Hematopoietic multipotent progenitor cell treated with erythropoietin and hydrocortisone succinate and interleukin-3 and kit ligand, for 15 days (in vitro differentiated cells): ENCODE data around the gene HINFP.
A peak's percentile ranks its signal among the peaks of the same experiment; 100 is the strongest.
"Not testable (repeated sequence)": the region's sequence is repeated elsewhere in the genome, so short reads cannot be mapped to it uniquely, and the experiment has no call there.

Experiments
- DNase-seq: peaks from one replicate; pipeline ENCODE4 v3.0.0-alpha.2; 2015; ENCODE audit warnings: low spot score

Gene HINFP

DNA sequence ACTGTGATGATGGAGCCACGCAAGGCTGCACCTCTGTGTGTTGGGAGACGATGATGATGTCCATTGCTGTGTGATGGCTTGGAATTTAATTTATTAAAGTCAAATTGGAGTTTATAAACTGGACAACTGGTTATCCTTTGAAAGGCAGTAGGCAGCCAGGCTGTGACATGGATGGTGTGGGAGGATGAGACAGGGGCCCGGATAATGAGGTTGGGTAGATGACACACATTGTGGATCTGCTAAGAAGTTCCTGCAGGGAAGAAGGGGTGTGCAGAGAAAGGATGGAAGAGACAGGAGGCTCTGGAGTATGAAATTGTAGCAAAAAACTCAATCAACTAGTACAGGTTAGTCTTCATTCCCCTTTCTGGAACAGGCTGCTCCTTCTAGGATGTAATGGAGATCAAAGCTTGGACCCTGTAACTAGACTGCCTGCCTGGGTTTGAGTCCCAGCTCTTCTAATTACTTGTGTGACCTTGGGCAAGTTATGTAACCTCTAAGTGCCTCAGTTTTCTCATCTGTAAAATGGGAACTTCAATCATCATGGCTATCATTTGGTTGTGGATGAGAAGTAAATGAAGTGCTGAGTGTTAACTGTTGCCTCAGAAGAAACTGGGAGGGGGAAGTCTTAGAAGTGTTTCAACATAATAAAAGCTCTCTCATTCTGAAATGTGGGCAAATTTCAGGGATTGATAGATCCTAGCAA lies 4.2 kb upstream of the HINFP start:
- no peak for DNase-seq

GRCh38 chr11:119118227-119118626 lies 3.2 kb upstream of the HINFP start:
- DNase-seq, result no peak

GRCh38 chr11:119118946-119119345 lies 2.4 kb upstream of the HINFP start:
- no peak for DNase-seq

- no peak for DNase-seq
These were observed 757 bp upstream of the HINFP start for GRCh38 chr11:119120639-119121007.

DNA sequence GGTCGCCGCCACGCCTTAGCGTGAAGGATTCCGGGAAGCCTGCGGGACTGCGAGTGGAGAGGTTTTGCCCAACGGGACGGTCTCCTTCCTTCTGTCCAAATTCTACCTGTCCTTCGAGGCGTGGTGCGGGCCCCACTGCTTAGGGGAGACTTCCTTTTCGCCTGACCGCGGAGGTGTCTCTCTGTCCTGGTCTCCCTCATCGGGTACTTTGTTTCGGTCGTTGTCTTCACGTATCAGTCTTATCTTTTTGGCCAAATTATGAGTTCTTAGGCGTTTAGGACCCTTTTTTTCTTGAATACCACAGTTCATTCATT lies 388 bp downstream of the HINFP start:
- DNase-seq, result no peak

DNA sequence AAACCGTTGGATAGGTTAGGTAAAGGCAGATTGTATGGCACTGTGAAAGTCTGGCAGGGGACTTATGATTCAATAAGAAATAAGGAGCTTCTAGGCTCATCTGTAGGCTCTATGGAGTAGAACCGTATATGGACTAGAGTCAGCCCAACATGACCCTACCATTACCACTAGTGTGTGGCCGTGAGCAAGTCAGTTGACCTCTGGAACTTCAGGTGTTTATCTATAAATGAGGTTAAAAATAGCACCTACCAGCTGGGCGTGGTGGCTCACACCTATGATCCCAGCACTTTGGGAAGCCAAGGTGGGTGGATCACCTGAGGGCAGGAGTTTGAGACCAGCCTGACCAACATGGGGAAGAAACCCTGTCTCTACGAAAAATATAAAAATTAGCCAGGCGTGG lies 4.4 kb downstream of the HINFP start:
- DNase-seq, result no peak

GRCh38 chr11:119126675-119127268 lies 5.4 kb downstream of the HINFP start:
- DNase-seq, result no peak

DNA sequence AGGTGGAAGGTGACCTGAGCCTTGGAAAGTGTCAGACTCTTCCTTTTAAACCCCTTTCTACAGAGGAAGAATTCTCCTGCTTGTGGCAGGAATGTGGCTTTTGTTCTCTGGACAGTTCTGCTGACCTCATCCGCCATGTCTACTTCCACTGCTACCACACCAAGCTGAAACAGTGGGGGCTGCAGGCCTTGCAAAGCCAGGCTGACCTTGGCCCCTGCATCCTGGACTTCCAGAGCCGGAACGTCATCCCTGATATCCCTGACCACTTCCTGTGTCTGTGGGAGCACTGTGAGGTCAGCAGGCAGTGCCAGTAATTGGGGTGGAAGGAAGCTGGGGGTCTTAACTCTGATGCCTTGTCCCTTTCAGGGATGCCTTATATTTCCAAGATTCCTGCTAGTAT lies 9.3 kb downstream of the HINFP start:
- DNase-seq, result no peak

- peak; percentile 37 for DNase-seq
These were observed 13.1 kb downstream of the HINFP start for GRCh38 chr11:119134389-119134978.

DNA sequence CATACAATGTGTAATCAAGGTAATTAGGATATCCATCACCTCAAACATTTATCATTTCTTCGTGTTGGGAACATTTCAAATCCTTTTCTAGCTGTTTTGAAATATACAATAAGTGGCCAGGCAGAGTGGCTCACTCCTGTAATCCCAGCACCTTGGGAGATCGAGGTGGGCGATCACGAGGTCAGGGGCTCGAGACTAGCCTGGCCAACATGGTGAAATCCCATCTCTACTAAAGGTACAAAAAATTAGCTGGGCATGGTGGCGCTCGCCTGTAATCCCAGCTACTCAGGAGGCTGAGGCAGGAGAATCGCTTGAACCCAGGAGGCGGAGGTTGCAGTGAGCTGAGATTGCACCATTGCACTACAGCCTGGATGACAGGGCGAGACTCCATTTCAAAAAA lies 17.9 kb downstream of the HINFP start:
- DNase-seq, result not testable (repeated sequence)

DNA sequence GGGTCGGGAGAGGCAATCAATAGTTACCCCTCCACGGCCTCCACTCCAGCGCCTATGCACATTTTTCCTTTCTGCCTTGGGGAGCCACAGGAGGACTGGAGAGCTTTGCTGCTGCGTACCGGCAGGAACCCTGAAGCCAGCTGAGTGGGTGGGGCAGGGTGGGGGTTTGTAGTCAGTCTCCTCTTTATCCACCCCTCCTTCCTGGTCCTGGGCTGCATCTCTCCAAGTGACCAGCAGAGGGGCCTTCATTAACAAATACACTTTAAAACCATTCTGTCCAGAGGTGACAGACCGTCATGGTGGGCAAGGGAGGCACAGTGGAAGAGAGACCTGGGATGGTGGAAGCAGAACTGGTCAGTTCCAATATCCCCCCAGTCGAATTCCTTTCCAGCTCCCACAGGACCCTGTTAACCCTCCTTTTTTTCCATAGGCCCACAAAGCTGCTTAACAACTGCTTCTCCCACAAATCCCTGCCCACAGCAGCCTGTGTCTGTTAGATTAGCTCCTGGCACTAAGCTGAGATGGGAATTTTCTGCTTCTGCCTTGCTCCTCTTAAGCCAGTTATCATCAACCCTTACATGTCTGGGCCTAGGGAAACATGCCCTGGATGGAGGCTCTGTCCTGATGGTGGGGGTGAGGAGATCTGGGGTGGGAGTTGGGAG lies 23.6 kb downstream of the HINFP start:
- DNase-seq, result peak; percentile 60

- no peak for DNase-seq
These were observed 24.2 kb downstream of the HINFP start for GRCh38 chr11:119145551-119145950.

GRCh38 chr11:119147604-119148333 lies 26.4 kb downstream of the HINFP start:
- no peak for DNase-seq

DNA sequence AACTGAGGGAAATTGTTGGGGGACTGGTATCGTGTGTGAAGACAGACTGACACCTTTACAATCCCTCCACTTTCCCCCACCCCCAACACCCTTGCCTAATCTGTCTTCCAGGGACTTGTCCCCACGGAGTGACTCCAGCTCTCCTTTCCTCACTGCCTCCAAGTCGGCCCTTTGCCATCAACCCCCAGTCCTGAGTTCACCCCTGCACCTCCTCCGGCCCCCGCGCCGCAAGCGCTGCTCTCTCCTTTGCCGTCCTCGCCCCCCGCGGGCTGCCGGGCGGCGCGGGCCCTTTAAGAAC lies 27.3 kb downstream of the HINFP start:
- DNase-seq, result no peak

DNA sequence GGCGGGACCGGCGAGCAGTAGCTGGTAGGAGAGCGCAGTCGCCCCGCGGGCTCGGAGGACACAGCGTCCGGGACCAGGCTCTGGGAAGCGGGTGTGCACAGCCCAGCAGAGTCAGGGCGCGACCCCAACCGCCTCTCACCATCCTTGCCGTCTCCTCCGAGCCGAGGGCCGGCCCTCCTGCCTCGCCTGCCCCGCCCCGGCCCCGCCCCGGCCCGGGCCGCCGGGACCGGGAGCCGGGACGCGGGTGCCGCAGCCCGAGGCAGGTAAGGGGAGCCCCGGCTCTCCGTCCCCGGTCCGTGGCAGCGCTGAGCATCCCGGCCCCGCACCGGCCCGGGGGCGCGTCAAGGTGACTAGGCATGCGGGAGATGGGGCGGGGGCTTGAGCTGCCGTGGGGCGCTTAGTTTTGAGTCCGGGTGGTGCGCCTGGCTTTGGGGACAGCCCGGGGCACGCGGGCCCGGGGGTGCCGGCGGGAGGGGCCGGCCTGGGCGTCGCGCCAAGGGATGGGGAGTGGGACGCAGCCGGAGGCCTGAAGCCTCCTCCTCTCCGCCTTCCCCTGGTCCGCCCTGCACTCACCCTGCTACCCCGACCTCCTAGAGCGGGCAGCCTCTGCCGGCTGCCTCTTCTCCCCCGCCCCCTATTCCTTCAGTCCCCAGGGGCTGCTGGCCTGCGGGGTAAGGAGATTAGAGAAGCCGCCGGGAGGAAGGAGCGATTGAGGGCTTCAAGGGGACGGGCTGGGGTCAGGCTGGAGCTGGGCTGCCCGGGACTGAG lies 27.8 kb downstream of the HINFP start, which contains the start of gene ABCG4:
TSS of gene ABCG4 (plus strand) at position 35 of the 768 bp plus-strand sequence. CDS start 914 bp downstream, outside the sequence.
- DNase-seq, result no peak

DNA sequence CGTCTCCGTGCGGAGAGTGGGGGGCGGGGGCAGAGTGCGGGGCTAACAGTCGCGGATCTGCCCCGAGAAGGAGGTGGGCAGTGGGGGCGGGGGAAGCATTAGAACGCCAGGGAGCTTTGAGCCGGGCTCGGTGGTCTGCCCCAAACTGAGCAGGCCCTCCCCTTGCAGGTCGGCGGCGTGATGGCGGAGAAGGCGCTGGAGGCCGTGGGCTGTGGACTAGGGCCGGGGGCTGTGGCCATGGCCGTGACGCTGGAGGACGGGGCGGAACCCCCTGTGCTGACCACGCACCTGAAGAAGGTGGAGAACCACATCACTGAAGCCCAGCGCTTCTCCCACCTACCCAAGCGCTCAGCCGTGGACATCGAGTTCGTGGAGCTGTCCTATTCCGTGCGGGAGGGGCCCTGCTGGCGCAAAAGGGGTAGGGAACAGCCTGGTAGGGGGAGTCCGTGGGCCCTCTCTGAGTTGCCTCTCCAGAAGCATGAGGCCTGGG lies 28.5 kb downstream of the HINFP start:
- no peak for DNase-seq

DNA sequence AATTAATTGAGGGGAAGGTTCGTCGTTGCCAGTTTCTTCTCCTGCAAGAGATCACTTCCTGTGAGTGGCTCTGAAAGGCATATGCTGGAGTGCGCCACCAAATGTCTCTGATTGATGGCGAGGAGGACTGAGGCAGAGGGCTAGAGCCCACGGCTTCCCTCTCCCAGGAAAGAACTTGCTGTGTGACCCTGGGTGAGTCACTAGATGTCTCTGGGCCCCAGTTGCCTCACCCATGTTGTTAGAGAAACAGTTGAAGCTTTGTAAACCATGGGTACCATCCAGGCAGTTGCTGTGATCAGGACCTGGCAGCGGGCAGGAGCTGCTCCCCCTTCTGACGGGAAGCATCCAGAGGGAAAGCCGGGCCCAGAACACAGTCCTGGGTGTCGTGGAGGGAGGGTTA lies 30.7 kb downstream of the HINFP start:
- DNase-seq, result no peak

- no peak for DNase-seq
These were observed 31.2 kb downstream of the HINFP start for GRCh38 chr11:119152604-119153003.

- no peak for DNase-seq
These were observed 31.9 kb downstream of the HINFP start for GRCh38 chr11:119153049-119153818.

DNA sequence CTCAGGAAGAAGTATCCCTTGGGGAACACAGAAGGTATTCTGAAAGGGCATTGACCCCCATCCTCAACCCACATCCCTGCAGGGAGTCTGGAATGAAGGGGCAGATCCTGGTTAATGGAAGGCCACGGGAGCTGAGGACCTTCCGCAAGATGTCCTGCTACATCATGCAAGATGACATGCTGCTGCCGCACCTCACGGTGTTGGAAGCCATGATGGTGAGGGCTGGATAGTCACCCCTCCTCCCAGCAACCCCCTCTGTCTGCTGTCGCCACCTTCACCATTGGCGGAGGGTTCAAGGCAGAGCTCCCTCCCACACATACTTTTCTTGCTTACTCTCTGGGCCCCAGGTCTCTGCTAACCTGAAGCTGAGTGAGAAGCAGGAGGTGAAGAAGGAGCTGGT lies 32.8 kb downstream of the HINFP start:
- no peak for DNase-seq
